Choroid plexus epithelial cell (primary cell): ENCODE data around the gene RASSF9.

Experiments
- DNase-seq: peaks from one replicate; pipeline ENCODE4 v3.0.0-alpha.2; 2010; ENCODE audit warnings: low read depth
- H3K4me3 ChIP-seq: 2 replicates; pipeline ENCODE4 v1.5.1; 2011; ENCODE audit warnings: low read depth, mild to moderate bottlenecking, control low read depth, low read length, moderate library complexity
- TF ChIP-seq, protein P1 (sequence below): conservative IDR thresholded peaks from 2 replicates; pipeline ENCODE4 v1.5.1; 2011; ENCODE audit warnings: low read depth, mild to moderate bottlenecking, control low read depth, inconsistent platforms, low read length, moderate library complexity

Gene RASSF9

DNA sequence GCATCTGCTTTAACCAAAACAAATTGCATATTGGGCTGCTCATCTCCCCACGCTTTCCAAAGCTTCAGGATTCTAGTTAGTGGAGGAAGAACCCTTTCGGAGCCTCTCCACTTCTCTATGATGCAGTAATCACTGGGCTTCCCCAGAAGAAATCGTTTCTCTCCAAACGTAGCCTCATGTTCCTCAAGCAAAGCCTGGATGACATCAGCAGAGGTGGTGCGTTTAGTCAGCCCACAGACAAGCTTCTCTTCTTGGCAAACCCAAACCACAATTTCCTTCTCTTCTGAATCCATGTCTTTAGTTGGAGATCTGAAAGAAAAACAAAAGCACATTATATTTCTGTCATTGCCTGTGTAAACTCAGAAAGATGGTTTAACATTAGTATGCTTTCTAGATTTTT, 30.6 kb downstream of the RASSF9 start:
- TF ChIP-seq, protein P1, sequence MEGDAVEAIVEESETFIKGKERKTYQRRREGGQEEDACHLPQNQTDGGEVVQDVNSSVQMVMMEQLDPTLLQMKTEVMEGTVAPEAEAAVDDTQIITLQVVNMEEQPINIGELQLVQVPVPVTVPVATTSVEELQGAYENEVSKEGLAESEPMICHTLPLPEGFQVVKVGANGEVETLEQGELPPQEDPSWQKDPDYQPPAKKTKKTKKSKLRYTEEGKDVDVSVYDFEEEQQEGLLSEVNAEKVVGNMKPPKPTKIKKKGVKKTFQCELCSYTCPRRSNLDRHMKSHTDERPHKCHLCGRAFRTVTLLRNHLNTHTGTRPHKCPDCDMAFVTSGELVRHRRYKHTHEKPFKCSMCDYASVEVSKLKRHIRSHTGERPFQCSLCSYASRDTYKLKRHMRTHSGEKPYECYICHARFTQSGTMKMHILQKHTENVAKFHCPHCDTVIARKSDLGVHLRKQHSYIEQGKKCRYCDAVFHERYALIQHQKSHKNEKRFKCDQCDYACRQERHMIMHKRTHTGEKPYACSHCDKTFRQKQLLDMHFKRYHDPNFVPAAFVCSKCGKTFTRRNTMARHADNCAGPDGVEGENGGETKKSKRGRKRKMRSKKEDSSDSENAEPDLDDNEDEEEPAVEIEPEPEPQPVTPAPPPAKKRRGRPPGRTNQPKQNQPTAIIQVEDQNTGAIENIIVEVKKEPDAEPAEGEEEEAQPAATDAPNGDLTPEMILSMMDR, result no peak
- H3K4me3 ChIP-seq, result no peak overlapping the region
- DNase-seq, result peak; percentile 23

- DNase-seq, result peak; percentile 60
- TF ChIP-seq, protein P1, result no peak
- no peak overlapping the region for H3K4me3 ChIP-seq
These were observed 31.5 kb downstream of the RASSF9 start for GRCh38 chr12:85804663-85805062.

- H3K4me3 ChIP-seq, result no peak overlapping the region
- no peak for DNase-seq
- TF ChIP-seq, protein P1, result no peak
These were observed 32.3 kb downstream of the RASSF9 start for GRCh38 chr12:85803923-85804322.

- no peak overlapping the region for H3K4me3 ChIP-seq
- TF ChIP-seq, protein P1, result no peak
- DNase-seq, result peak; percentile 35
These were observed 33.0 kb downstream of the RASSF9 start for GRCh38 chr12:85803231-85803630.

DNA sequence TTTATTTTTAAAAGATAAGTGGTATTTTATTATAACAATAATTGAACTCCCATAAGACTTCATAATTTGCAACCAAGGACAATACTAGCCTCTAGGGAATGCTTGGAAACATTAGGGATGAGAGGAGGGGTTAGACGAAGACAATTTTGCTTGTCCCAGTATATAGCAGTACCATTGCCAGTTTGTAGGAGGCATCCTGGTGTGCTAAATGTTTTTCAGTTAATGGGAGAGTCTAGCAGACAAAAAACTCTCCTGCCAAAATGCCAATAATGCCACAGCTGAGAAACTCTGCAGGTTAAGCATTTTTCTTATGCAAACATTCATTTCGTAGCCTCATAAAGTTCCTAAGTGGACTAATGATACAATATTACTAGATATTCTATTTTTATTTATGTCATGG, 38.1 kb downstream of the RASSF9 start:
- DNase-seq, result no peak
- TF ChIP-seq, protein P1, result no peak
- H3K4me3 ChIP-seq, result no peak overlapping the region

GRCh38 chr12:85796001-85796400, 40.2 kb downstream of the RASSF9 start:
- H3K4me3 ChIP-seq, result no peak overlapping the region
- no peak for DNase-seq
- TF ChIP-seq, protein P1, result no peak

DNA sequence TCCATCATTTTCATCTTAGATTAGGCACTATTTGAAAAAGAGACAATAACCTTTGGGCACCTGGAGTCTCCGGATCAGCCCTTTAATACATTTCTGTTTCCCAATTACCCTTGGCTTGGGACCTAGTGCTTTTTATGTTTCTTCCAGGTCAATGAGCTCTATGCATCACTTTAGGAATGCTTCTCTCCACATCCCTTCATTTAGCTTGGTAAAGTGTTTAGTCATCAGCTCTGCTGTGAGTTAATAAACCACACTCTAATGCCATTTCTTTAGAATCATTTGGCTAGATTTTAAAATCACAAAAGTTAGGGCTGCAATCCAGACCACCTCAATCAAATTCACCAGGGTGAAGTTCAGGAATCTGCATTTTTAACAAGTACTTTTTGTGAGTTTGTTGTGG, 41.7 kb downstream of the RASSF9 start:
- H3K4me3 ChIP-seq, result no peak overlapping the region
- peak; percentile 27 for DNase-seq
- TF ChIP-seq, protein P1, result no peak
